Limb (tissue), 2 donors: Measurements from ENCODE around the gene ZNF462.
A peak's percentile ranks its signal among the peaks of the same experiment; 100 is the strongest.
"Not testable (repeated sequence)": the region's sequence is repeated elsewhere in the genome, so short reads cannot be mapped to it uniquely, and the experiment has no call there.

Source experiments
- DNase-seq, 2 donors: peaks; one replicate each; pipeline ENCODE4 v3.0.0-alpha.2; 2016; ENCODE audit errors: extremely low spot score in 2 of 2

ZNF462 gene, protein sequence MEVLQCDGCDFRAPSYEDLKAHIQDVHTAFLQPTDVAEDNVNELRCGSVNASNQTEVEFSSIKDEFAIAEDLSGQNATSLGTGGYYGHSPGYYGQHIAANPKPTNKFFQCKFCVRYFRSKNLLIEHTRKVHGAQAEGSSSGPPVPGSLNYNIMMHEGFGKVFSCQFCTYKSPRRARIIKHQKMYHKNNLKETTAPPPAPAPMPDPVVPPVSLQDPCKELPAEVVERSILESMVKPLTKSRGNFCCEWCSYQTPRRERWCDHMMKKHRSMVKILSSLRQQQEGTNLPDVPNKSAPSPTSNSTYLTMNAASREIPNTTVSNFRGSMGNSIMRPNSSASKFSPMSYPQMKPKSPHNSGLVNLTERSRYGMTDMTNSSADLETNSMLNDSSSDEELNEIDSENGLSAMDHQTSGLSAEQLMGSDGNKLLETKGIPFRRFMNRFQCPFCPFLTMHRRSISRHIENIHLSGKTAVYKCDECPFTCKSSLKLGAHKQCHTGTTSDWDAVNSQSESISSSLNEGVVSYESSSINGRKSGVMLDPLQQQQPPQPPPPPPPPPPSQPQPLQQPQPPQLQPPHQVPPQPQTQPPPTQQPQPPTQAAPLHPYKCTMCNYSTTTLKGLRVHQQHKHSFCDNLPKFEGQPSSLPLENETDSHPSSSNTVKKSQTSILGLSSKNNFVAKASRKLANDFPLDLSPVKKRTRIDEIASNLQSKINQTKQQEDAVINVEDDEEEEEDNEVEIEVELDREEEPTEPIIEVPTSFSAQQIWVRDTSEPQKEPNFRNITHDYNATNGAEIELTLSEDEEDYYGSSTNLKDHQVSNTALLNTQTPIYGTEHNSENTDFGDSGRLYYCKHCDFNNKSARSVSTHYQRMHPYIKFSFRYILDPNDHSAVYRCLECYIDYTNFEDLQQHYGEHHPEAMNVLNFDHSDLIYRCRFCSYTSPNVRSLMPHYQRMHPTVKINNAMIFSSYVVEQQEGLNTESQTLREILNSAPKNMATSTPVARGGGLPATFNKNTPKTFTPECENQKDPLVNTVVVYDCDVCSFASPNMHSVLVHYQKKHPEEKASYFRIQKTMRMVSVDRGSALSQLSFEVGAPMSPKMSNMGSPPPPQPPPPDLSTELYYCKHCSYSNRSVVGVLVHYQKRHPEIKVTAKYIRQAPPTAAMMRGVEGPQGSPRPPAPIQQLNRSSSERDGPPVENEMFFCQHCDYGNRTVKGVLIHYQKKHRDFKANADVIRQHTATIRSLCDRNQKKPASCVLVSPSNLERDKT (N-terminal part only)

DNA sequence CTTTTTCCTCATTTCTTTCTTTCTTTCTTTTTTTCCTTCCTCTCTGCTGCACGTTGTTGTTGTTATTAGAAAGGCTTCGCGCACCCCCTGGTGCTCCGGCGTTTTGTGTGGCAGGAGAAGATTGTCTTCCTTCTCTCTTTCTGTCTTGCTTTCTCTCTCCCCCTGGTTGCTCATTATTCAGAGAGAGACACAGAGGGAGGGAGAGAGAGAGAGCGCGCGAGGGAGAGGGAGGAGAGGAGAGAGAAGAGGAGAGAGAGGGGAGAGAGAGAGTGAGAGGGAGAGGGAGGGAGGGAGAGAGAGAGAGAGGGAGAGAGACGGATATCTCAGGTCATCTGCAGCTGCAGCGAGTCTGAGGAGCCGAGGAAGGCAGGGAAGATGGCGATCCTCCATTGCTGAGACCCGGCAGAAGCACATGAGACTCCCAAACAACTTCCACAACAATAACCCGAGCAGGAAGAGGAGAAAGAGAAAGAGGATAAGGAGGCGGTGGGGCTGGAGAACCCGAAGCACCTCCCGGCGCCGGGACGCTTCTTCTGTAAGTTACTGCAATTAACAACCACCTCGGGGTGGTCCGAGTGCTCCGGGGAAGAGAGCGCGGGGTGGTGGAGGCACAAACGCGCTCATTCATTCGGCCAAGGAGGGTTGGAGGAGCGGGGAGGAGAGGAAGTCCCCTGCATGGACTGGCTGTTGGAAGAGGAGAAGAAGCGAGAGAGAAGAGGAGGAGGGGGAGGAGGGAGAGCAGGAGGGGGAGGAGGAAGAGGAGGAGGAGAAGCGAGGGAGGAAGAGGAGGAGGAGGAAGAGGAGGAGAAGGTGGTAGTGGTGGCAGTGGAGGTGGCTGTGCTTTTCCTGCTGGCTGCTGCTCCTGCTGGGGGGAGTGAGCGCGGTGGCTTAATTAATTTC, at the start of gene ZNF462:
TSS of gene ZNF462 (plus strand) at position 346 of the 900 bp plus-strand sequence. CDS start 60,218 bp downstream, outside the sequence.
- DNase-seq = peak; percentile 78 to 81

DNA sequence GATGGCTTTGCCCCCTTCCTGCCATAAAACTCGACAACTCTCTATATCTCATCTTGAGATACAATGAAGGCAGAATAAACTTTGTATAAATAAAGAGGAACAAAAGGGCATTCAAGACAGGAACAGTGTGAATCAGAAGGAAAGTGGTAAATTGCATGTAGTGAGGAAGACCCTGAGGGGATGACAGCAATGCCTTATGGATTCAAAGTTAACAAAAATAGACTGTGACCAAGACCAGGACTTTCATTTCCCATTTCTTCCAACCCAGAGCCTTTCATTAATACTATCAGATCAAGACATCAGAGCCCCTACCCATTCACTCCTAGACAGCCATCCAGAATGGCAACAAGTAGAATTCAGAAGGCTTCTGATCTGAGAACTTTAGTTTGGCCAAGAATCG, 46.4 kb upstream of the ZNF462 start:
- DNase-seq = no peak

DNA sequence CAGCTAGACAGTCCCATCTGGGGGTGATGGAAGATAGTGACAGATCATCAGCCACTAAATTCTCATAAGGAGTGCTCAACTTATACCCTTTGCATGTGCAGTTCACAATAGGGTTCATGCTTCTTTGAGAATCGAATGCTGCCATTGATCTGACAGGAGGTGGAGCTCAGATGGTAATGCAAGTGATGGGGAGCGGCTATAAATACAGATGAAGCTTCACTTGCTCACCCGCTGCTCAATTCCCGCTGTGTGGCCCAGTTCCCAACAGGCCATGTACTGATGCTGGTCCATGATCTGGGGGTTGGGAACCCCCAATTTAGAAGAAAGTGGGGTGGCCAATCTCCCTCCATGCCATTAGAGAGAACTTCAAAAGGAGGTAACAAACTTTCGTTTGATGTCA, 44.9 kb upstream of the ZNF462 start:
- no peak for DNase-seq

DNA sequence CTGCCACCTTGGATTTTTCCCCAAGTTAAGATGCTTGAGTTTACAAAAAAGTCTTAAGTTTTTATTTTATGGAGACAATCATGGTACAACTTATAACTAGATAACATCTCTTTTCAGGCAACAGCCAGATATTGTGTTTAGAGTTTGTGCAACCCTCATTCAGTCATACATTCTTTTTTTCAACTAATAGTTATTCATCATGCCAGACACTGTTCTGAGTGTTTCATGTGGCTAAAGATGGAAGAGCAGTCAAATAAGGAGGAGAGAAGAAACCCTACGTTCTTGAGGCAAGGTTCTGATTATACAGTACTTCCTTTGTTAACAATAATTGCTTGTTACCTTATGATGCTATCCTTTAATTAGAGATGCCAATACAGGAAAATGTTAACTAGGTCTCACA, 42.1 kb upstream of the ZNF462 start:
- no peak for DNase-seq

DNA sequence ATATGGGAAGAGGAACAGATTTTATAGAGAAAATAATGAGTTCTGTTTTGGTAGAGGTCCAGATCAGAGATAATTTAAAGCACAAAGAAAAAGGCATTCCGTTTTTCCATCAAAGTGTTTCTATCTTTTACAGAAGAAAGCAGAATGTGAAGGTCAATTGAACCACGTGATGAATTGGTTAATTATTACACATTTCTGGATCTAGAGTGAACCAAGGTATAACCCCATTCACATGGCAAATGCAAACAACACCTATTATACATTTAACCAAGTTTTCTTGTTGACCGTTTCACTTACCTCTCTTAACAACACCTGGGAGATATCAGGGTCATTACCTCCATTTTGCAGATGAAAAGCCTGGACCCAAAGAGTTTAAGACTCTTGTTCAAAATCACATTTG, 34.9 kb upstream of the ZNF462 start:
- DNase-seq = no peak

DNA sequence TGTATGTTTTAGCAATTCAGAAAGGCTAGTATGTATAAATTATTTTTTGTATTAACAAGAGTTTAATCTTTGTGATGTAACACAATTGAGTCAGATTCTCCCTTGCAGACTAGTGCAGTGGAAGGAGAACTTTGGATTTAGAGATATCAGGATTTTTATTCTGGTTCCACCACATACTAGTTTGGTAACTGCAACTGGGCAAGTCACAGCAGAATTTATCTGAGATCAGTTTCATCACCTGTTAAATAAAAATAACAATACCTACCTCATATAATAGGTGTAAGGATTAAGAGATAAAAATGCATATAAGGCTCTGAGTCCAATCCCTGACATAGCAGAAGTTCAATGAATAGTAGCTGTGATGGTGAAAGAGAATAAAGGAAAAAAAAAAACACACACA, 34.0 kb upstream of the ZNF462 start:
- no peak for DNase-seq

DNA sequence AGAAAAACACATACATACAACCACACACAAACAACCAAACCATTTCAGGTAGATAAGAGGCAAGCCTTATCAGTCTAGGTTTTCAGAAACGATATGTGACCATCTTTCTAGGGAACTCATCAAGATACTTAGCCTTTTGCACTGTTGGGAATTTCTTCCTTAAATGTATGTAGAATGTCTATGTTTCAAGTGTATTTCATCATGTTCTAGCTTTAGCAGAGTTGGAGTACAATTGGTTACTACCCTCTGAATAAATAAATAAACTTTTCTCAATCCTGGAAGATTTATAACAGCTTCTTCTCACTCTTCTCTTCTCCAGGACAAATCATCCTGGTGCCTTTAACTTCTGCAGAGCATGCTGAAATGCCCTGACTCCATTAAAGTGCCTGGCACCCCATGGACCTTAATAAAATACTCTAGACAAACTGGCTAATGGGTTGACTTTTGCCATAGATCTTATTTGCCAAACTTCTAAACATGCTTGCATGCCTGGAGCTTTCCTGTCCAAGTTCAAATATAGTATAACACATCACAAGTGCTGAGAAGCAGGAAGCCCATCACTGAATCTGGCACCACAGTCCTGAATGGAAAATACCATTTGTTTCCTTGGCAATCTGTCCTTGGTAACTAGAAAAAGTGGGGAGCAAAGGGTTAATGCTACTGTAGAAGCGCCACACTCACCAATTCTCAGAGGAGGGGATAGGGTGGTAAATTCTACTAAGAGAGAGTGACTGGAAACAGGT, 33.1 kb upstream of the ZNF462 start:
- peak in 1 of 2 donors; percentile 12 for DNase-seq

DNA sequence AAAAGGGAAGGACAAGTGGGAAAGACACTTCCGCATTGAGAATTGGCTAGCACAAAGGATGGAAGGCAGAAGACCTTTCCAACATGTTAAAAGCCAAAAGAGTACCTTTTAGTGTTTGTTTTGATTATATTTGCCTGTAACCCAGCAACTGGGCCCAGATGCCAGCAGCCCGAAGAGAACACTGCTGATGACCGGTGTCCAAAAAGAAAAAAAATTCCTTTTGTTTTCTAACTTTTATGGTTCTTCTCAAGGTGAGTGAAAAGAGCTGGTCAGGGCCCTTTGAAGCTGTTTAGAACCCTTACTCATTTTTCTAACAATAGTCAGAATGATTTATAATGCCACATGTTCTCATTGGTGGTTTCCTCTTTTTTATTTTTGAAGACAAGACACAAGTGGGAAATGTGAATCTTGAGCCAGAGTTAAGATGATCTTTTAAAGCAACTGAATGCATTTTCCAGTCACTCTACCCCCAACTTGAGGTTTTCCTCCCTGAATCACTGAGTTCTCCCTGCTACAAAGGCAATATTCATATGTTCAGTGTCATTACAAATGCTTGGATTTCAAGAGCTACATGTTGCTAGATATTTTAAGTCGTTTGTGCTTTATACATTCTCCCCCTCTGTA, 32.3 kb upstream of the ZNF462 start:
- peak in 1 of 2 donors; percentile 51 for DNase-seq

DNA sequence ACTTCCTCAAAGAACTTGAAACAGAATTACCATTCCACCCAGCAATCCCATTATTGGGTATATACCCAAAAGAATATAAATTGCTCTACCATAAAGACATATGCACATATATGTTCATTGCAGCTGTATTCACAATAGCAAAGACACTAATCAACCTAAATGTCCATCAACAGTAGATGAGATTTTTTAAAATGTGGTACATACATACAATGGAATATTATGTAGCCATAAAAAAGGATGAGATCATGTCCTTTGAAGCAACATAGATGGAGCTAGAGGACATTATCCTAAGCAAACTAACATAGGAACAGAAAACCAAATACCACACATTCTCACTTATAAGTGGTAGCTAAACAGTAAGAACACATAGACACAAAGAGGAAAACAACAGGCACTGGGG, 28.1 kb upstream of the ZNF462 start:
- no peak for DNase-seq

DNA sequence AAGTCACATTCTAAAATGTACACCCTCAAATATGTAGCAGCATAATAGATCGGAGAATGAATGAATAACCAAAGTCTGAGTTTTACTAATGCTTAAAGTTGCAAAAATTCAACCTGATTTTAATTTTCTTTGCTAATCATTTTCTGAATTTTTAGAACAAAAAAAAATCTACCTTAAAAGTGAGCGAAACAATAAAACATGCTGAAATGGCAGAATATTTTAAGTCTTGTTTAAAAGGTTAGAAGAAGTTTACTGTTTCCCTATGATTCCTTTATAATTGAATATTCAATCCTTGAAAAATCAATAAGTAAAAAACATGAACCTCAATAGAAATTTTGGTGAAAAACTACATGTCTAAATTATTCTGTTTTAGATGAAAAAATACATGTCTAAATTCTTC, 27.1 kb upstream of the ZNF462 start:
- no peak for DNase-seq

DNA sequence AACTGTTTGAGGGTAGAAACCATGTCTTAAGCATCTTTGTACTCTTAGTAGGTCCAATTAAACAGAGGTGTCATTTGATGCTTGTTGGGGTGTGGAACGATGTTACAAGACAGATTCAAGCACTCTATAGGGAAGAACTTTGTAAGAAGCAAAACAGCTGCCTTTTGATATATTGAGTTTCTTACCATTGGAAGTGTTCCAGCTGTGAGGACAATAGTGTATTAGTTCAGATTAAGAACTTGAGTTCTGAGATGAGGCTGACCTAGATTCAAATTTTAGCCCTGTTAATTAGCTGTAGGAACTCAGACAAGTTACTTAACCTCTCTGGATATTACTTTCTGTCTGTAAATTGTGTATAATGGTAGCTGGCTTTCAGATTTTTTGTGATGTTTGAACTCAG, 19.6 kb upstream of the ZNF462 start:
- DNase-seq = no peak

DNA sequence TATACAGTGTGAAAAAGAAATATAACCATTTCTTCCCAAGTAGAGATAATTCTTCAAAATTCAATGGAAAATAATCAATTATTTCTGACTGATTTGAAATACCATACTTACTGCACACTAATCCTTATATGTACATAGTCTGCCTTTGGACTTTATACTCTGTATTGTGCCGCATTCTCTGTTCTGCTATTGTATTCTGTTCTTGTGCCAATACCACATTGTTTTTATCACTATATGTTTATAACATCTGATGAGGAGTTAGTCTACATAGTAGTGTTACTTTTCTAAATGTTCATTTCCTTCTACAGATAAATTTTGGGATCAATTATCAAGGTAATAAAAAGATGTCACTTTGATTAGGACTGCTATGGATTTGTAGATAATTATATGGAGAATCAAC, 16.7 kb upstream of the ZNF462 start:
- no peak for DNase-seq

DNA sequence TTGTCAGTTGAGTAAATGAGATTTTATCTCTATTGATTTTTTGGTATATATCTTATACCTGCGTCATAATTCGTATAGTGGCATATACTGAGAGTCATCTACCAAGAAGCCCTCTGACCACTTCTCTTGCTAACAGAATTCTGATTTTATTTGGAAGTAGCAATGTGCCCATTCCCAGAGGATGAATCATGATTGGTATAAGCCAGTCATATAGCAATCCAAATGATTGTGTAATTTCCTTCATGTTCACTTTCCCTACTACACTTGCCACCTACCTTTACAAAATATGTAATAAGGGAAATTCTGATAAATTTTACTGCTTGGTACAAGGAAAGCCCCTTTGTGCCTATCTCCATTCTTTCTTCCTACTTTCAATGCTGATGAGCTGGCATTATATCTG, 16.1 kb upstream of the ZNF462 start:
- no peak for DNase-seq

DNA sequence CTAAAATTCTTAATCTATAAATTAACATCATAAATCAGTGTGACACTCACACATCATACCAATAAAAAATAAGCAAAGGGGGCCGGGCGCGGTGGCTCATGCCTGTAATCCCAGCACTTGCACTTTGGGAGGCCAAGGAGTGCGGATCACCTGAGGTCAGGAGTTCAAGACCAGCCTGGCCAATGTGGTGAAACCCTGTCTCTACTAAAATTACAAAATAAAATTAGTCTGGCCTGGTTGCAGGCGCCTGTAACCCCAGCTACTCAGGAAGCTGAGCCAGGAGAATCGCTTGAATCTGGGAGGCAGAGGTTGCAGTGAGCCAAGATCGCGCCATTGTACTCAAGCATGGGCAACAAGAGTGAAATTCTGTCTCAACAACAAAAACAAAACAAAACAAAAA, 11.3 kb upstream of the ZNF462 start:
- DNase-seq = not testable (repeated sequence)

DNA sequence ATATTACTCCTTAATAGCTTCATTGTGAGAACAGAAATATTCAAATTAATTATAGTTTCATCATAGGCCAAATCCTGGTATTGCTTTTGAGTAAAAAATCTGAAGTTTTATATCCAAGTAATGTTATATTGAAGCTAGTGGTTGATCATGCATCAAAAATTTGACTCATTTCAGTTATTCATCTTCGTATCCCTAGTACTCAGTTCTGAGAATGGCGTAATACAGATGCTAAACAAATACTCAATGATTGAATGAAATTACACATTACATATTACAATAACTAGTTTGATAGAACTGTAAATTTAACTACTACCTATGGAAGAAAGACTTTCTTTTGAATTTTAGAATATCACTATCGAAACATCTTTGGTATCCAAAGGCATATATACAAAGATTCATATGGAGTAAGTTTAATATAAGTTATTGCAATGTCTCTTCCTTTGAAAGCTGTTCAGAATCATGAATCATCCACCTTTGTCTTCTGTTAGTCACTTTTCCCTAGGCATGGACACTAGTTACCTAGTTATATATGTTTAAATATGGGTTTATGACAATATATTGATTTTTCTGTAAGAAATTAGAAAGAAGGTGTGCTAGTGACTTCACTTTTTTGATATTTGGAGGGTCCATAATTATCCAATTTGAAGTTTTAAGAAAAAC, 5.0 kb upstream of the ZNF462 start:
- DNase-seq = no peak

DNA sequence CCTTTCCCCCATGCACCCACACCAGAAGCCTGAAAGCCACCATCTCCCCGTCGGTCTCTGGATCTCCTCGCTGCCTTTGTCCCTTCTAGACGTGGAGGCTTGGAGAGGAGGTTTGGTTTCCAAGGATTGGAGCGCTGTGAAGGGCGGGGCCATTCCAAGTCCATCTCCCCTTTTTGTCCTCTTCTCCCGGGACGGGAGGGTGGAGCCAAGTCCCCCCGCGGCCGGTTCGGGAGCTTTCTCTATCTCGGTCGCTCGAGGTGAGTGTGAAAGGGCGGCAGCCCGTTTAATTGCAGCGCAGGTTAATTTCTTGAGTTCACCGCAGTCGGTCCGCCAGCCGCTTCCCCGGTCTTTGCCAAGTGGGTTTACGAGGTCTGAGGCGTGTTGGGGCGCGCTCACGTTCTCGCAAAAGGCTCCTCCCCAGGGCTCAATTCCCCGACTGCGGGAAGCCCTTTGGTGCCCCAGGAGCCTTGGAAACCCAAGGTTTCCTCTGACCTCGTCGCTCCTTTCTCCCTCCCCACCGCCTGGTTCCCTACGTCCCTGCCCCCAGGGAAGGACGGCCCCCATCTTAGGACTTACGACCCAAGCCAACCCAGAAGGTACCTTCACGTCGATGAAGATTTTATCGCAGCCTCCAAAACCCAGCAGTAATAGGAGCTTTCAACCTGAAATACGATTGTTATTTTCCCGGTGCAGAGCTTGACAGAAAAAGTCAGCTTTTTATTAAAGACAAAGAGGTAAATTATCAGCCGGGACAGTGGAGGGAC, 2.8 kb upstream of the ZNF462 start:
- DNase-seq = peak; percentile 54 to 79

DNA sequence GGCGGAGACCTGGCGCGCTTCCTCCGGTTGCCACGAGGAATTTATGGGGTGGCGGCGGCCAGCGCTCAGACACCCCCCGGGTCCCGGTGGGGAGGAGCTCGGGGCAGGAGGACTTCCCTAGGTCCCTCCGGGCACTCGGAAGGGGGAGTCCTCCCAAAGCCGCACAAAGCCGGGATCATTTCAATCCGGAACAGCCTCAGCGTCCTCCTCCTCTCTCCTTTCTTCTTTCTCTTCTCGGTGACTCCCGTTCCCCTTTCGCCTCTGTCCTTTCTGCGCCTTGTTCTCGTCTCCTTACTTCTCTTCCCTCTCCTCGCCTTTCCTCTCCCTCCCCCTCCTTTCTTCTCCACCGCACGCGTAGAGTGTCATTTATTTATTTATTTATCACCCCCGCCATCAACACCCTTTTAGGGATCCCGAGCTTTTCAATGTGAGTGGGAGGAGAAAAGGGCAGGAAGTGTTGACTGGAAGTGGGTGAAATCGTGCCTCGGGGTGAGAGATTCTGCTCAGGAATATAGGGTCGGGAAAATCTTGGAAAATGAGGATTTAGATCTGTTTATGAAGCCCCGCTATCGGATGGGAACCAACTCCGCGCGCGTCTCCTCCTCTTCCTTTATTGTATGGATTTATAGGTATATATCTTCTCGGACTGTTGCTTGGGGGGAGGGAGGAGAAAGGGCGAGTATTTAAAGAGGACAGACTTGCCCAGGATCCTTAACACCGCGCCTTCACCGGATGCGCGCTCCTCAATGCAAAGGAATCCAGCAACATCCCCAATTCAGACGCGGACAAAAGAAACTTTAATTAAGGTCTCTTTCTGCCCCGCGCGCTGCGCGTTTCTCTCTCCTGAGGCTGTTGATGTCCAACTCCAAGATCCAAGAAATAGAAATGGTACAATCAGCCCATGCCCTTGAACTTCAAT, 2.0 kb upstream of the ZNF462 start:
- peak; percentile 54 to 74 for DNase-seq
